NCI-H2196 (cell line): ENCODE results near the gene PLCB1.

ENCODE experiments used
- DNase-seq: peaks from one replicate; lab custom pipeline; 2025; ENCODE audit not compliant: unreplicated experiment; lab: John Stamatoyannopoulos, UW

PLCB1 gene

DNA sequence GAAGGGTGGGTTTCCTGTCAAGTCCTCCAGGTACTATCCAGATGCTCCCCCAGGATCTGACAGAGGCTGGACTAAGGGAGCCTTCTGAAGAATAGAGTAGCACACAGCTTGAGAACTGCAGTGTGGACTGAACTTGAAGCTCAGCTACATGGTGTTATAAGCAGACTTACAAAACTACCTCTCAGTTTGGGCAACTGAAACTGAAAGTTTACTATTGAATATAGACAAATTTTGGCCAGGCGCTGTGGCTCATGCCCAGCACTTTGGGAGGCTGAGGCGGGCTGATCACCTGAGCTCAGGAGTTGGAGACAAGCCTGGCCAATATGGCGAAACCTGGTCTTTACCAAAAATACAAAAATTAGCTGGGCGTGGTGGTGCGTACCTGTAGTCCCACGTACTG lies 348.5 kb downstream of the PLCB1 start:
- DNase-seq: no peak

DNA sequence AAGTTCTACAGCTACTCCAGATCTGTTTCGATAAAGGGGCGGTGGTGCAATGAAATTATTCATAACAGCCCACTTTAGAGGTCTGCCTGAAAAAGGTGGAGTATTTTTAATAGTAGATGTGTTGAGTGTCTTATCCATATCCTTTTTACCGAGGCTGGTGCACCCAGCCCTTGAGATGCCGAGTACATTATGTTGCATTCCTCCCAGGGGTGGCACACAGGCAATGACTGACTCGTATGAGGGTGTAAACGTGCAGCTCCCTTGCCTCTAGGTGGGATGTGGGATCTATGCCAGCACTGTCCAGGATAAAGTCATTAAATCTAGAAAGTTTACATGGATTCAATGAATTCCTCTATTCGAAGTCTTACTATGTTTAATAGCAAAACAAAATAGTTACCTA lies 355.6 kb downstream of the PLCB1 start:
- no peak for DNase-seq

DNA sequence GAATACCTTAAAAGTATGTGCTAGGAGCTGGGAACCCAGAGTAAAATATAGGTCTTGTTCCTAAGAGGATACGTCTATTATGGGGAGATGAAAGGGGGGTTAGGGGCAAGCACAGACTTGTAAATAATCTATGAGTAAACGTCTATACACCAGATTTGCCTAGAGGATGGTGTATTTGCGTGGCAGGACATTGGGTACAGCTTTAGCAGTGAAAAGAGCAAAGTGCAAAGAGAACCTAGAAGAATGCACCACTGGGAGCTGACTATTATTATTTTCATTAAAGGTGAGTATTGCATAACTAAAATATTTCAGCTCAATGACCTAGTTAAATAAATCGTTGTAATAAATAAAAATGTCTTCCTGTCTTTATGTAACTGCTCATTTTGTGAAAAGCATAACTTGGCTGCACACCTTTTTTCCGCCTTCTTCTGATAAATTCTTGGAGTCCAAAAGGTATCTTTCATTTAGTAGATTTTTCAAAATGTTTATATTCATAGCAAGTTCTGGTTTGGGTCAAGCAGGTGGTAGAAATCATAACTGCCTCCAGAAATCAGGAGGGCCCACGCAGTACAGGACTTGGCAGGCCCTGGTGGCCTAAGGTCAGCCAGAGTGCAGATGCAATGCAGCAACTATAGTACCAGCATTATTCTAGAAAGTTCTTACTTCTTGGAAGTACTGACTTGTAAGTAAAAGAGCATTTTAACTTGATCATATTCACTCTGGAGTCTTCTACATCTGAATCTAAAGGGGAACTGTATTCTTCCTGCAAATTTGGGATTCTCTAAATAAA lies 357.2 kb downstream of the PLCB1 start:
- DNase-seq: no peak

DNA sequence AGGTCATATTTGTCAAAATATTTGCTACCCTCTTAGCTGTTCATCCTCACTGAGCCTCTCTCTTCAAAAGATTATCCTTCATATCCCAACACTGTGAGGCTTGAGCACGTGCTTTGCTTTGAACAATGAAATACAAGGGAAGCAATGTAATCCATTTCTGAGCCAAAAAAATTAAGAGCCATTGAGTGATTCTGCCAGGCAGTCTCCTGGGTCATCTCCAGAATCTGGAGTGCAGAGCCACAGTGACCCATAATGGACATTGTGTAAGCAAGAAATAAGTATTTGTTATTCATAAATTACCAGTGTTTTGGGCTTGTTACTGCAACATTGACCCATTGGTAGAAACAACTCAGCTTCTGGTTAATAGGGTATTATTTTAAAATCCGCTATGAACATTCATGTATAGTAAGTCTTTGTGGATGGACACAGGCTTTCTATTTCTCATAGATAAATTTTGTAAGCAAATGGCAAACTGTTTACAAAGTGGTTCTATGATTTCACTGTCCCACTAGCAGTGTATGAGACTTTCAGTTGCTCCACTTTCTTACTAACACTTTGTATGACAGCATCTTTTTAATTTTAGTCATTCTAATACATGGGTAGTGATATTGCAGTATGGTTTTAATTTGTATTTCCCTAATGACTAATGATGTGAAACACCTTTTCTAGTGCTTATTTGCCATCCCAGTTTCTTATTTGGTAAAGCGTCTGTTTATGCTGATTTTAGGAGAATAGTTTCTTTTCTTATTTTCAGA lies 358.2 kb downstream of the PLCB1 start:
- no peak for DNase-seq

DNA sequence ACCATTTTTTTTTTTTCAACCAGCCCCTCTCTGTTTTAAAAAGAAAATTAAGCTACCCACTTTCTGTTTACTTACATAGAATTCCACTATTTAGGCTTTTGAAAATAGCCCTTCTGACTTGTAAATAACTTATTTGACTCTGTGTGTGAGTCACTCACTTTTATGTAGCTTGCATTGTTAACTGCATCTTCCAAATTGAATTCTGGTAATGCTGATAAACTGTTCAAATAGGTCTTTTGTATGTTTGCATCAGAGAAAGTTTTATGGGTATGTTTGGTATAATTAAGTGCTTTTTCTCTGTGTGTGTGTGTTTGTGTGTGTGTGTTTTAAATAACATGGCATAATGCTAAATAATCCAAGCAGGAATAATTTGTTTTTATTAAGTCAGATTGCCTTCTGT lies 360.1 kb downstream of the PLCB1 start:
- no peak for DNase-seq

DNA sequence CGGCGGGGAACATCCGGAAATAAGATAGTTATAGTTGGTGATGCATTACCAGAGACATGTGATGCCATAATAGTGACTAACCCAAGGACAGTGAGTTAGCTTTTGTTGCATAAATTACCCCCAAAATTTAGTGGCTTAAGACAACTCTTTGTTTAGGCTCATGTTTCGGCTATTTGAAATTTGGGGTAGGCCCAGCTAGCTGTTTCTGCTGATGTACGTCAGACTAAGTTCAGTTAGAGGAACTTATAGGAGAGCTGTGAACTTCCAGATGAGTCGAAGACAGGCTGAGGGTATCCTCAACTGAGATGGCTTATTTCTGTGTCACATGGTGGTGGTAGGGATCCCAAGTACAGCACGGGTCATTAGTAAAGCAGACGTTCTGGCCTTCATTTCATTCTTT lies 366.5 kb downstream of the PLCB1 start:
- no peak for DNase-seq

DNA sequence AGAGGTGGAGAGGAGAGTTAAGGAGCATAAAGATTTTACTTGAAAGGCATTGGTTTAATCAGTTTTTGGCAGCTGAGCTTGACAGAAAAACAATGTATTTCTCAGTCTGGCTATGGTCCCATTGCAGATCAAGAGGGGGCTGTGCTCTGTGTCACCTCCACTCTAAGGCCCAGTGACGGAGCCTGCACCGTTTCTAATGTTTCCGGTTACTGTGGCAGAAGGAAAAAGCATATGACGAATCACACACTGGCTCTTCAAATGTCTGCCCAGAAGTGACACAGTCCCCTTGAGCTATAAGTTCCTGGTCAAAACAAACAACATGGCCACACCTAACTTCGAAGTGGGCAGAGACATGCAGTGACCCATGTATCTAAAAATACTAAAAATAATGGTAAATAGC lies 372.0 kb downstream of the PLCB1 start:
- no peak for DNase-seq

GRCh38 chr20:8505476-8506200 lies 373.6 kb downstream of the PLCB1 start:
- DNase-seq: no peak

GRCh38 chr20:8507231-8507630 lies 375.2 kb downstream of the PLCB1 start:
- DNase-seq: no peak

DNA sequence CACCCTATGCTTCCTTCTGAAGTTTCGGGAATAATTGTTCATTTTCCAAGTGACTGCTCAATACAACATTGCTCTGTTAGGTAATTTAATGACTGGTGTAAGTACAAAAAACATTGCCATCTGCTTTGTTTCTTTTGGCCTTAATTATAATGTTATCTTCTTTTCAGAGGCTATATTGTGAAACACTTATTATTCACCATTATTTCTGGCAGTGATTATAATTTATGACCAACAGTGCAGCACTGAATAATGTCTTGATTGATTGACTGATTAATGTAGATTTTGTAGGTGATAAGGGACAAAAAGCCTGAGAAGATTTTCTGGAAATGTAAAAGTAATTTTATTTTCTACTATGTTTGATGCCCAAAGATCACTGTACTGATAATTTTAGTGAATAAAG lies 377.7 kb downstream of the PLCB1 start:
- no peak for DNase-seq

GRCh38 chr20:8510808-8511207 lies 378.7 kb downstream of the PLCB1 start:
- DNase-seq: no peak

- no peak for DNase-seq
Observed at GRCh38 chr20:8512003-8512402, 379.9 kb downstream of the PLCB1 start.

- DNase-seq: no peak
Observed at GRCh38 chr20:8515810-8516435, 383.9 kb downstream of the PLCB1 start.

DNA sequence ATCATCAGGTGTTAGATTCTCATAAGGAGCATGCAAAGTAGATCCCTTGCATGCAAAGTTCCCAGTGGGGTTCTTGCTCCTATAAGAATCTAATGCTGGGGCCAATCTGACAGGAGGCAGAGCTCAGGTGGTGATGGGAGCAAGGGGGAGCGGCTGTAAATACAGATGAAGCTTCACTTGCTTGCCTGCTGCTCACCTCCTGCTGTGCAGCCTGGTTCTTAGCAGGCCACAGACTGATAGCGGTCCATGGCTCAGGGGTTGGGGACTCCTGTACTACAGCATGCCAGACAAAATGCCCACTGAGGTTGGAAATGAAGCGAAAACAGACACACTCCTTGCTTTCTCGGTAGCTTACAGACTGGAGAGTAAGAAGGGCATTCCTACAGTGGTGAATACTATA lies 386.8 kb downstream of the PLCB1 start:
- no peak for DNase-seq

- no peak for DNase-seq
Observed at GRCh38 chr20:8519887-8520286, 387.8 kb downstream of the PLCB1 start.

DNA sequence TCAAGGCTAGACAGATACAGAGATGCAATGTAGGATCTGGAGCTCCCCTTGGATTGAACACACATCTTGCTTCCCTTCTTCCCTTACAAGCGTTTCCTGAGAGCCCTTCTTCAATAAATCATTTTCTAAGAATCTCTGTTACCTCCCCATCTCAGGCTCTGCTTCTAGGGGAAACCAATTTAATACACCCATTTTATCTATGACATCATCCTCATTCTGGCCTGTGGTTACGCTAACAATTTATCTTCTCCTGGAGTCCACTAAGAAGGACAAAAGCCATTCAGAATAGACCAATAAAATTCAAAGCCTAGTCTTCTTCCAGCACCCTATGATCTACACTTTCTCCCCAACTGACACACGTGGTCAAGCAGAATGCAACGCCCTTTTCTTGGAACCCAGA lies 390.1 kb downstream of the PLCB1 start:
- no peak for DNase-seq

- DNase-seq: no peak
Observed at GRCh38 chr20:8523684-8524083, 391.6 kb downstream of the PLCB1 start.

DNA sequence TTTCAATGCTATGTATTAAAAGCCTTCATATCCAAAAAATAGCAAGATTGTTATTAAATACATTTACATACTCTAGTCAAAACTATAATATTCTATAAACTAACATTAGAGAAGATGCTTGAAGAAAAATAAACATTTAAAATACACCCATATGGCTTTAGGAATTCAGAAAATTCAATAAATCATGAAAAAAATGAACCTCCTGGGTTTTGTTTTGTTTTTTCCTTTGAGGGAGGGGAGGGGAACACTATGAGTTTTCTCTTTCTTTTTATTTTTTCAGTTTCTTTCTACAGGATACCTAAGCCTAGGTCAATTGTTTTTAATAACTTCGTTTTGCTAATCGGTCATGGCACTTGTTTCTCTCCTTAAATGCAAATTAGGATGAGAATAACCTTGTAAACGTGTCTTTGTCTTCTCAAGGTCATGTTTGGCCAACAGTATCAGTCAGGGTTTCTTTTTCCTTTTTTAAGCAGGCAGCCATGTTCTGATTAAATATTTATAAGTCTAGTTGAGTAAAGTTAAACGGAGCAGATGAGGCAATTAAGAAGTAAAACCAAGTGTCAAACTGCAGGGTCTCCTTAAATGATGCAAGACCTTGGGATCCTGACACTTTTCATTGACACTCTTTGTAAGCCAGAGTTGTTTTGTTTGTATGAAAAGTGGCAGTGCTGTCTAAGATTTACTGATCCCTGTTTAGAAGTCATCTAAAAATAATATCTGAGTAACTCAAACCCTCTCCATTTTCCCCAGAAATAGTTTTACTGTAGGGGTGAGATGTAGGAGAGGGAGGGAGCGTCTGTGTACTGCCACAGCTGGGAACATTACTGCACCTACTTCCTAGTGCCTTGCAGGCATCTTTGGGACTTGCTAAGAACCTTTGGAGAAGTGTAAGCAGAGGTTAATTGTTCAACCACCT lies 392.3 kb downstream of the PLCB1 start:
- DNase-seq: no peak

DNA sequence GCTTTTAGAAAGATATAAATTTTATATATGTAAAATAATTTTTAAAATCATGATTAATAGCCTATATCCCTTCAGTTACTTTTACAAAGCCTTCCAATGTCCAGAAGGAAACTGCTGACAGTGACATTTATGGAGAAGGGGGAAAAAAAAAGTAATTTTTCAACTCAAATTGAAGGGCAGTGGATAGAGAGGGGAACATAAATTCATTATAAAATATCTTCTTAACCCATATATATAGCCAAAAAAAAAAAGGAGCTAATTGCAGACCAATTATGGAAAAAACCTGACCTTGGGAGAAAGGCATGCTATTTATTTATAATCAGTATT lies 392.9 kb downstream of the PLCB1 start:
- DNase-seq: no peak

DNA sequence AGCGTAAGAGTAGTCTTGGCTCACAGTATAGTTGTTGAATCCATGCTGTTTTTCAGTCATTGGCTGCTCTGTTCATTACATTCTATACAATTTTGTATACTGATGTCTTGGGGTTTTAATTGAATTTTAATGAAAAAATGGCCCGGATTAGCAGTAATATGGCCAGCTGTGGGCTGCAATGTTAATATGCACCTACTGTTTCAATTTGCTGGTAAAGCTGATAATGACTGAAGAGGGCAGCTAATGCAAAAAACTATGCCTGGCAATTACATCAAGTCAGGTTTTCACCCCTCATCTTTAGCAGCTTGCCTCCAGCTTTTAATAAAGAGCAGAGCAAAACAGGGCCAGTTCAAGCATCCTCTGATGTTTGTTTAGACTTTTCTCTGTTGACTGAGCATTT lies 394.5 kb downstream of the PLCB1 start:
- DNase-seq: no peak
